ENCODE results near the gene SLC38A11. TPM values are rescaled to one million over a fixed set of nuclear protein-coding genes. Genes with fewer than 3 reads are reported as not detected.
A peak's percentile ranks its signal among the peaks of the same experiment; 100 is the strongest.
"Not testable (repeated sequence)": the region's sequence is repeated elsewhere in the genome, so short reads cannot be mapped to it uniquely, and the experiment has no call there.

Gene SLC38A11
- total RNA-seq, 1 donor from 2014 or later, result not detected

DNA sequence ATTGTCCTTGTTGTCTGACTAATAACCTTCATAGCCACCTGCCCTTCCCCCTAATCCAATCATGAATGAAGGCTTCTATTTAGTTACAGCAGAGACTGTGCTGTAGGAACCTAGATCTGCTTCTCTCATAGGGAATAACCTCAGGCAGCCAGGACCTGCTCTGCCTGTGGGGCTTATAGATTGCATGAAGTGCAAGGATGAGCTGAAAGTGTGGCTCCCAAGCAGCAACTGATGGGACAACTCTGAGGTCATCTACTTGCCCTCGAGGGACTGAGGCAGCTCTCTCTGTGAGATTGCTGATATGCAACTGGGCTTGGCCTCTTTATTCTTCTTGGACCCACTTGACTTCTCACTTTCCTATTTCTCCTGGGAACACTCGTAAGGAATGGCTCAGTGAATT lies 23.8 kb upstream of the SLC38A11 start:
- Mint-ChIP-seq H3K27me3 (ENCODE audit: insufficient read depth, low read depth) (peaks cover 5% of the 10 kb centered on the region), H3K4me1 (peaks cover 45% of the 10 kb centered on the region), H3K9me3 (peaks cover 1% of the 10 kb centered on the region), H3K27ac (peak overlapping the region; percentile 87), H3K36me3 (no peaks in the 10 kb centered on the region), H3K4me3 (no peak overlapping the region)
- Histone ChIP-seq H3K4me2 (no peak overlapping the region), H3K79me2 (ENCODE audit: low read depth) (no peaks in the 10 kb centered on the region), H4K20me1 (ENCODE audit: low read depth) (no peaks in the 10 kb centered on the region), H3K9me3 (ENCODE audit: low read depth) (no peaks in the 10 kb centered on the region), H3K9ac (no peak overlapping the region), H3K27ac (no peak overlapping the region), H3K4me3 (no peak overlapping the region), H2AFZ (replicated peaks) (no peak overlapping the region), H3K36me3 (no peaks in the 10 kb centered on the region), H3K4me1 (no peaks in the 10 kb centered on the region), H3K27me3 (no peaks in the 10 kb centered on the region), H3F3A (ENCODE audit: low read depth) (no peaks in the 10 kb centered on the region)
- no peak for DNase-seq (ENCODE audit: low spot score)
- no peak for TF ChIP-seq EZH2 (IDR thresholded peaks at IDR 0.05)
- no peak for TF ChIP-seq CTCF (IDR thresholded peaks at IDR 0.05)
- TF ChIP-seq EZH2phosphoT487 (IDR thresholded peaks at IDR 0.05), result no peak

DNA sequence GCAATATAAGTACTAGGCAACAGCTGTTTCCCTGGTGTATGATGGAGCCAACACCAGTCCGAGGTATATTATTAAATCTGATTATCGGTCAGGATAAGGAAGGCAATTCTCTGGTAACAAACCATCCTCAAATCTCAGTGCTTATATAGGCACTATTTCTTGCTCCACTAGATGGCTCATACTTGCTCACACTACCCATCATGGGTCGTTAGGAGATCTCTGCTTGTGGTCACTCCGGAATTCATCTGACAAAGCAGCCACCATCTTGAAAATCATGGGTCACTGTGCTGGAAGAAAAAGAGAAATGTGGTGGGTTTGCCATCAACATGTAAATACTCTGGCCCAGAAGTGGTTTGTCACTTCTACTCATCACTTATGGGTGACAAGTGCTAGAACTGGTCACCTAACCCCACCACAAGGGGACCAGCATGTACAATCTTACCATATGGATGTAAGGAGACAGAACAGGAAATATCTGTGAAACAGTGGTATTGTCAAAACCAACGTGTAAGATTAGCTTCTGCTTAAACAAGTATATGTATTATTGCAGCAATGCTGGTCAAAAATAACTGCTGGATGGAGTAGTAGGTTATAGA lies 21.6 kb upstream of the SLC38A11 start:
- H3F3A ChIP-seq (ENCODE audit: low read depth); H4K20me1 ChIP-seq (ENCODE audit: low read depth); H3K9ac ChIP-seq; H3K36me3 ChIP-seq; H3K79me2 ChIP-seq (ENCODE audit: low read depth); H3K4me3 ChIP-seq; H3K9me3 Mint-ChIP-seq; H3K36me3 Mint-ChIP-seq; H3K4me3 Mint-ChIP-seq; H3K27ac Mint-ChIP-seq; H3K4me1 ChIP-seq; DNase-seq (ENCODE audit: low spot score); H3K27ac ChIP-seq; H3K4me2 ChIP-seq; H3K27me3 Mint-ChIP-seq (ENCODE audit: insufficient read depth, low read depth); H3K9me3 ChIP-seq (ENCODE audit: low read depth); H3K27me3 ChIP-seq; H2AFZ ChIP-seq (replicated peaks): not testable (repeated sequence)
- peaks cover 47% of the 10 kb centered on the region for H3K4me1 Mint-ChIP-seq

DNA sequence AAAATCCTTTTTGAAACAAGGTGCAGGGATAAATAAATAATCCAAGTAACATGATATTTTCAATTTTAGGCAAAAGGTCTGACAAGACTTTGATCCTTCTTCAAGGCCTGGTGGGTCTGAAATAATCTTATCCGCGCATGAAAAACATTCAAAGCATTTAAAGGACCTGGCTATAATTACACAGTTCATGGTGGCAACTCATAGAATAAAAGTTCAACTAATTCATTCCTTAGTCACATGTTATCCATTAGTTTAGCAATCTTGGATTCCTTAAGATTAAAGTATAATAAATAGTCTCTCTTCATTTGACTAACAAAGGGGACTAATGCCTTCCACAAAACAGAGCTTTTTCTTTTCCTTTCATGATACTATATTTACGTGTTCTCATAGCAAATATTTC lies 21.0 kb upstream of the SLC38A11 start:
- H3F3A ChIP-seq (ENCODE audit: low read depth), result no peaks in the 10 kb centered on the region
- Mint-ChIP-seq H3K4me1 (peaks cover 48% of the 10 kb centered on the region), H3K36me3 (peaks cover 3% of the 10 kb centered on the region), H3K4me3 (no peak overlapping the region), H3K27me3 (ENCODE audit: insufficient read depth, low read depth) (peaks cover 2% of the 10 kb centered on the region), H3K9me3 (peaks cover 6% of the 10 kb centered on the region), H3K27ac (no peak overlapping the region)
- H3K4me2 ChIP-seq, result no peak overlapping the region
- no peak overlapping the region for H3K4me3 ChIP-seq
- H2AFZ ChIP-seq (replicated peaks), result no peak overlapping the region
- H3K79me2 ChIP-seq (ENCODE audit: low read depth), result no peaks in the 10 kb centered on the region
- DNase-seq (ENCODE audit: low spot score), result no peak
- H4K20me1 ChIP-seq (ENCODE audit: low read depth), result no peaks in the 10 kb centered on the region
- no peaks in the 10 kb centered on the region for H3K4me1 ChIP-seq
- H3K27me3 ChIP-seq, result no peaks in the 10 kb centered on the region
- no peak overlapping the region for H3K9ac ChIP-seq
- H3K27ac ChIP-seq, result no peak overlapping the region
- no peaks in the 10 kb centered on the region for H3K36me3 ChIP-seq
- no peaks in the 10 kb centered on the region for H3K9me3 ChIP-seq (ENCODE audit: low read depth)
- TF ChIP-seq EZH2phosphoT487 (IDR thresholded peaks at IDR 0.05) (no peak), EZH2 (IDR thresholded peaks at IDR 0.05) (no peak), CTCF (IDR thresholded peaks at IDR 0.05) (no peak)

DNA sequence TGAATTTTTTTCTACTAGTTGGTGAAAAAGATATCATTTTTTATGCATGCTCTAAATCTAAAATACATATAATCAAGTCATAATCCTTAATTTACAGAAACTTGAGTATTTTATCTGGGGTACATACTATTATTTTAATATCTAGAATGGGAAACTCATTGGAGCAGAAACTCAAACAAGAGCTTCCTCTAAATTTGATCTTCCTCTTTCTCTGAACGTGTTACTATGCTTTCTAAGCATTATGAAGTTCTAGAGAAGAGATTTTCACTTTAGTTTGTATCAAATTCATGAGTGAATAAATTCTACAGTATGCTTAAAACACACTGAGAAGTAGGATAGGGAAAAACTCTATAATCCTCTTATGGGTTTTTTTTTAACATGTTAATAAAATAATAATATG lies 20.6 kb upstream of the SLC38A11 start:
- no peak overlapping the region for H3K4me3 ChIP-seq
- Mint-ChIP-seq H3K27me3 (ENCODE audit: insufficient read depth, low read depth) (peaks cover 2% of the 10 kb centered on the region), H3K36me3 (peaks cover 3% of the 10 kb centered on the region), H3K4me3 (no peak overlapping the region), H3K27ac (no peak overlapping the region), H3K4me1 (peaks cover 46% of the 10 kb centered on the region), H3K9me3 (peaks cover 6% of the 10 kb centered on the region)
- no peaks in the 10 kb centered on the region for H3K9me3 ChIP-seq (ENCODE audit: low read depth)
- no peaks in the 10 kb centered on the region for H3K4me1 ChIP-seq
- H4K20me1 ChIP-seq (ENCODE audit: low read depth), result no peaks in the 10 kb centered on the region
- no peak overlapping the region for H3K4me2 ChIP-seq
- H3K27ac ChIP-seq, result no peak overlapping the region
- no peaks in the 10 kb centered on the region for H3F3A ChIP-seq (ENCODE audit: low read depth)
- no peak overlapping the region for H3K9ac ChIP-seq
- no peak for DNase-seq (ENCODE audit: low spot score)
- no peaks in the 10 kb centered on the region for H3K36me3 ChIP-seq
- no peaks in the 10 kb centered on the region for H3K79me2 ChIP-seq (ENCODE audit: low read depth)
- TF ChIP-seq CTCF (IDR thresholded peaks at IDR 0.05), result no peak
- TF ChIP-seq EZH2phosphoT487 (IDR thresholded peaks at IDR 0.05), result no peak
- TF ChIP-seq EZH2 (IDR thresholded peaks at IDR 0.05), result no peak
- H3K27me3 ChIP-seq, result no peaks in the 10 kb centered on the region
- H2AFZ ChIP-seq (replicated peaks), result no peak overlapping the region
